Measurements from ENCODE around the gene CEP350.

The CEP350 gene

DNA sequence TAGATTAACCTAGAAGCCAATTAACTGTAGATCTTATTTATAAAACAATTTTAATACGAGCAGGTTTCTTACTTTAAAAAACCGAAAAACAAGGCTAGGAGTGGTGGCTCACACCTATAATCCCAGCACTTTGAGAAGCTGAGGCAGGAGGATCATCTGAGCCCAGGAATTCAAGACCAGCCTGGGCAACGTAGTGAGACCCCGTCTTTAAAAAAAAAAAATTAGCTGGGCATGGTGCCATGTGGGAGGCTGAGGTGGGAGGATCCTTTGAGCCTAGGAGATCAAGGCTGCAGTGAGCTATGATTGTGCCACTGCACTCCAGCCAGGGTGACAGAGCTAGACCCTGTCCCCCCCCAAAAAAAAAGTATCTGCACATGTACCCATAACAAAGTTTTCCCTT is 110.8 kb downstream of the CEP350 start:
- no peak for DNase-seq

DNA sequence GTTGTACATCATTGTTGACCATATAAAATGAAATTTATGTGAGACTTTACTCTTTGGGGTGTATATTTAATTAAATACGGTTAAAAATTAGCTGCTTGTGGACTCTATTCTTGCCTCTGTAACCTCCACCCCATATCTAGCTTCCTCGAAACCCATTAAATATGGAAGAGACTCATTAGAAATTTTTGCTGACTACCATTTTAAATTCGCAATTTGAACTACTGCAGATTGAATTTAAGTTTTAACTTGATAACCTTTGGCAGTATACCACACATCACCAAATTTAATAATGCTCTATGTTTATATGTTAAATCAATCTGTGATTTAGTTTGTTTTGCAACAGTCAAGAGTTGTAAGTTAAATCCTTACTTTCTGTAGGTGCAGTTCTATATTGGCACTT is 111.5 kb downstream of the CEP350 start:
- no peak for DNase-seq

- no peak for DNase-seq
These were observed 115.7 kb downstream of the CEP350 start for GRCh38 chr1:180070286-180070685.

DNA sequence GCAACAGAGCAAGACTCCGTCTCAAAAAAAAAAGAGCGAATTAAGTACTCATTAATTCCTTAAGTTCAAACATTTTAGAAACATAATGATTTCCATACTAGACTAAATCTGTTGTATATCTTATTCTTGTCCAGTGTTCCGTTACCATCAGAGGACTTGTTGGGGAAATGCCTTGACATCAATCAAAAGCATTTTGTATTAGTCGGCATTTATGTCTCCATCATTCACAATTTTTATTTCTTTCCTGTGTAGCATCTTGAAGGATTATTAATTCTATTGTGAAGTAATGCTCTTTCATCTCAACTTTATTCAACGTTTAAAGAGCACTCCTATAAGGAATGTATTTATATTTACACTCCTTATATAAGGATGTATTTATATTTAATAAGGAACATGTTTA is 117.1 kb downstream of the CEP350 start:
- no peak for DNase-seq

- DNase-seq: no peak
These were observed 125.8 kb downstream of the CEP350 start for GRCh38 chr1:180080439-180080838.

DNA sequence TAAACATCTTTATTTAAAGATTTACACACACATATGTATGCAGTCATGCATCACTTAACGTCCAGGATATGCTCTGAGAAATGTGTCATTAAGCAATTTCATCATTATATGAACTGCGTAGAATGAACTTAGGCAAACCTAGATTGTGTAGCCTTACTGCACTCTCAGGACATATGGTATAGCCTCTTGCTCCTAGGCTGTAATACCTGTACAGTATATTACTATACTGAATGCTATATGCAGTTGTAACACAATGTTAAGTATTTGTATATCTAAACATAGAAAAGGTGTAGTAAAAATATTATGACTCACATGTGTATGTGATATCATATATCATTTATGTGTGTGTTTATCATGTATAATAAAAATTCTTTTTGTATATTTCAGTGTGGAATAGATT is 126.9 kb downstream of the CEP350 start:
- DNase-seq: no peak

DNA sequence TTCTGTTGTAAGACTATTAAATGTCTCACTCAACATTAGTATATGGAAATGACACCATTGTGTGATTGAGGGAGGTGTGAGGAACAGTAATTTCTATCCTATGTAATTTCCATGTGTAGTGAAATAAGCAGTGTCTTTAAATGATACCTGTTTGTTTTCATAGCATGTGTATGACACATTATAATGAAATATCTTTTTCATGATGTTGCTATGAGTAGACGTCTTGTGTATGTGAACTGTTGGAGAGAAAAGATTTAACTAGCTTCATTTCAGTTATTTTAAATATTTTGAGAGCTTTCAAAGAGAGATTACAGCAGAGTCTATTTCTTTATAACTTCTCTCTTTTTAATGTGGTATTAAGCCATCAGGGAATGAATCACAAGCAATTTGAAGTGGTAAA is 128.6 kb downstream of the CEP350 start:
- no peak for DNase-seq

- no peak for DNase-seq
These were observed 130.3 kb downstream of the CEP350 start for GRCh38 chr1:180084867-180085266.

DNA sequence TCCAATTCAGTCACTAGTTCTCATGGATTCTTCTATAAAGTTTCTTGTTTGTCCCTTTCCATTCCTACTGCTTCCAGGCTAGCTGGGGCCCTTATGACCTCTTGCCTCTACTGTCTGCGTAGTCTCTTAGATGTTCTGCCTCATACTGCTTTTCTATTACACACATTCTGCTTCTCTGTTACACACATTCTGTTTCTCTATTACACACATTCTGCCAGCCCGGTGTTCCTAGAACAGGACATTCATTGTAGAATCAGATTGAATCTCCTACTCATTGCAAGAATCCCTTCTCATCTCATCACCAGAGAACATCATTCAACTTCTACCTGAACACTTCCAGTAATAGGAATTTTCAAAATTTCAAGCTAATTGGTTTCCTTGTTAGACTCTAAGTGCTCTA is 130.7 kb downstream of the CEP350 start:
- no peak for DNase-seq

GRCh38 chr1:180092931-180093650 is 138.5 kb downstream of the CEP350 start:
- DNase-seq: no peak

GRCh38 chr1:180094705-180095295 is 140.2 kb downstream of the CEP350 start:
- DNase-seq: no peak

DNA sequence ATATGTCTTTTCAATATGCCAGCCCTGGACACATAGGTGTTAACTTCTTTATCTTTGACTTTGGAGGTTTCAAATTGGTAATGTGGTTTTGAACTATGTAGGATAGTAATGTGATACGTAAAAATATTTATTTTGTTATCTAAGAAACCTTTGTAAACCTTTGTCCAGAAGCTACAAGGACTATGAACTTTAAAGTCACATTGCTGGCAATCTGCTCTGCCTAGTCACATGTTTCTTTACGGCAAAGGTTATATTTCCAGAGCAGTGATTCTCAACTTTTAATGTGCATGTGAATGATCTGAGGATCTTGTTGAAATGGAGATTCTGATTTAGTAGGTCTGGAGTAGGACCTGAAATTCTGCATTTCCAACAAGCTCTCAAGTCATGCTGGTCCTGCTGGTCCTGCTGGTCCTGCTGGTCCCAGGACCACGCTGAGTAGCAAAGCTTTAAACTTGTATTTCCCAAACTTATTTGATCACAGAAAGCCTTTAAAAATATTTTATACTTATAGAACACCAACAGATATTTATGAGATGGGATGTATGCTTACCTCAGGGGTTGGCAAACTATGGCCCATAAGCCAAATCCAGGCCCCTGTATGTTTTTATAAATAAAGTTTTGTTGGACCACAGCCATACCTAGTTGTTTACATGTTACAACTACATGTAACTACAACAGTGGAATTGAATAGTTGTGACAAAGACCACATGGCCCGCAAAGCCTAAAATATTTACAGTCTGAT is 142.1 kb downstream of the CEP350 start:
- DNase-seq: no peak

- DNase-seq: no peak
These were observed 142.7 kb downstream of the CEP350 start for GRCh38 chr1:180097326-180097605.

DNA sequence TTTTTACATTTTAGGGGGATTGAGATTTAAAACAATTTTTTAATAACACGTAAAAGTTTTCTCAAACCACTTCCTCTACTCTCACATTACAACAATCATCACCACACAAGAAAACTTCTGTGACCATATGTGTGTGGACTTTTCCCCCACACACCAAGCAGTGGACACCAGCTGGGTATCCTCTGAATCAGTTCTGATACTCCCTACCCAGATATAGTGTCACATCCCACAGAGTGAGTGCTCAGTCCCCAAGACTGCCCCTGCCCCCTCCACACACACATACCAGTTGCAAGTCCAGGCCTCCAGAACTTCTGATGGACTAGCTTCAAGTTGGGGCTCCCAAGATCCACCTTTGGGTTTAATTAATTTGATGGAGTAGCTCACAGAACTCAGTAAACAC is 146.8 kb downstream of the CEP350 start:
- DNase-seq: no peak

GRCh38 chr1:180103819-180104218 is 149.2 kb downstream of the CEP350 start:
- DNase-seq: no peak

DNA sequence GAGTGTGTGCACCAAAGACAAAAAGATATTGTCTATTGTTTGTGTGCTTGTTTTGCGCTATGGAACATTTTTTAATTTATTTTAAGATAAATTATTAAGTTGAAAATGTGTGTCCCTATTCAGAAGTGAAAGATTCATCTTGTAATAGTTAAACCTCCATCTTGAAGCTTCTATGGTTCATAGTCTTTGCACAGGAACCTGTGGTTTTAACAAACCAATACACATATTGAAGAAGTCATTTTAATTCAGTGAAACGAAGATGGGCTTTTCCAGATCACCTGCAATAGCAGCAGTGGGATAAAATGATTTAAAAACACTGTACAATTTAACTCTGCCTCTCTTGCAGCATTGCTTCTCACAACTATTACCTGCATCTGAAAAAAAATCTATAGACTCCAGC is 157.5 kb downstream of the CEP350 start:
- no peak for DNase-seq

DNA sequence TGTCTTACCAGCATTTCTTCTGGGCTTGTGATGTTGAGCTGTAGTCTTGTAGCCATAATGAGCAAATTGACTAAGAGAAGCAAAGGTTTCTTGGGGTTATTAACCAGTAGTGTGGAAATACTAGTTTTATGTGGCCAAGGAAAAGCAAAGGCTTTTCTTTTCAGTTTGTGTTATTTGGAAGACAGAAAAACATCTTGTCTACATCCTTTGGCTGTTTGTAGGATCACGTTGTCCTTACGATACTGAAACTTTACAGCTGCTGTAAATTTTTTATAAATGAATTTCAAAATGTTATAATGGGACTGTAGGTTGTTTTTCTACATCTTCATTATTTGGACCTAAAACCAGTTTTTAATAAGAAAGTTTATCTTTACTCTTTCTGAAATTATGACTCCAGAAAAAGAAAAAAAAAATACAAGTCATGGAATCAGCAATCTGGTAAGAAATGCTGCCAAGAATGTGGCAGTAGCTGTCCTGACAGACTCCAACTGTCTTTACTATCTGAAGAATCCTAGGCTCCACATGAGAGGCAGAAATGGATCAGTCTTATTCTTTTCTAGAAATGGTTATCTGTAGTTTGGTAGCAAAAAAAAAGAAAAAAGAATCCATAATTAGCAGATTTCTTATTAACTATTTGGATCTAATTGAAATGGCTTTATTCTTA is 158.5 kb downstream of the CEP350 start:
- DNase-seq: no peak

- DNase-seq: no peak
These were observed 159.9 kb downstream of the CEP350 start for GRCh38 chr1:180114396-180114945.

GRCh38 chr1:180116964-180117763 is 162.6 kb downstream of the CEP350 start:
- no peak for DNase-seq

DNA sequence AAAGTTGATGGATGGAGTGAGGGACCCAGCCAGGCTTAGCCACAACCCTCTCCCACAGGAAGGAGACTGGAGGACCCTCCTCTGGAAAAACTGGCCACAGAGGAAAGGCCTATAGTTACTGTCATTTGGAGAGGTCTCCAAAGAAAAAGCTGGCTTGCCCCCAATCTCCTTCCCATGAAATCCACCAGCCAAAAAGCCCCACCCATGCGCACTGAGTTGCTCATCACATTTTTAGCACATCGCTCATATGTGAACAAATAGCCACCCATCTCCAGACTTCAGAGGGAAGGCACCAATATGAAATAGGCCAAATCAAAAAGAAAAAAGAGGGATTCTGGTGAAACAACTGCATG is 163.1 kb downstream of the CEP350 start:
- no peak for DNase-seq

DNA sequence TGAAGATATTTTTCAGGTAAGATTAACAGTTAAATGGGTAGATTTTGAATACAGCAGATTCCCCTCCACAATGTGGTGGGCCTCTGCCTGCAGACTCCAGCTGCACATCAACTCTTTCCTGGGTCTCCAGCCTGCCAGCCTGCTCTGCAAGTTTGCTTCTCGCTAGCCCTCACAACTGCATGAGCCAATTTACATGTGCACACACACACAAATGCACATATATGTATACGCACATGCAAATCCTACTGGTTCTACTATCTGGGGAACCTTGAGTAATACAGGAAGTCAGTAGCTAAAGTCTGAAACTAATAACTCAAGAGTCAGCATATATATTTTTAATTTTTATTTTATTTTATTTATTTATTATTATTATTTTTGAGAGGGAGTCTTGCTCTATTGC is 165.2 kb downstream of the CEP350 start:
- DNase-seq: no peak

GRCh38 chr1:180123463-180123936 is 168.9 kb downstream of the CEP350 start:
- no peak for DNase-seq

- no peak for DNase-seq
These were observed 176.0 kb downstream of the CEP350 start for GRCh38 chr1:180130651-180131050.

Data from activated effector memory CD4-positive, alpha-beta T cell treated with Interleukin-2 at 50 U/mL for 16 hours (primary cell).